Keratinocyte (primary cell): Measurements from ENCODE around the gene ITFG1. TPM values are rescaled to one million over a fixed set of nuclear protein-coding genes. Genes with fewer than 3 reads are reported as not detected.

Source experiments
- DNase-seq: peaks from one replicate; pipeline ENCODE4 v3.0.0-alpha.2; 2011; ENCODE audit warnings: low read depth, missing footprints, low spot score
- FAIRE-seq: peaks from 2 replicates; lab custom pipeline; 2011; peaks lifted over from hg19 to GRCh38; lab: Jason Lieb, UNC
- H2AFZ ChIP-seq: 2 replicates; pipeline ENCODE4 v1.6.0; 2012; ENCODE audit warnings: low read length, control low read depth, inconsistent platforms; ENCODE audit not compliant: control insufficient read depth
- H3K27ac ChIP-seq: 2 replicates; pipeline ENCODE4 v1.5.1; 2011; ENCODE audit warnings: low read length; ENCODE audit not compliant: control insufficient read depth, insufficient read depth
- H3K27me3 ChIP-seq: 3 replicates; pipeline ENCODE4 v1.6.0; 2011; ENCODE audit warnings: low read length; ENCODE audit not compliant: control insufficient read depth, insufficient read depth; ENCODE audit errors: extremely low read depth
- H3K36me3 ChIP-seq, 2 experiments: 2 replicates in 1 of 2; 3 replicates in 1 of 2; pipeline ENCODE4 v1.5.1; 2011; ENCODE audit warnings: low read length in 2 of 2, mild to moderate bottlenecking in 1 of 2; ENCODE audit not compliant: control insufficient read depth in 2 of 2, insufficient read depth in 2 of 2; ENCODE audit errors: extremely low read depth in 1 of 2
- H3K4me1 ChIP-seq: 3 replicates; pipeline ENCODE4 v1.5.1; 2011; ENCODE audit warnings: low read length; ENCODE audit not compliant: control insufficient read depth, insufficient read depth; ENCODE audit errors: extremely low read depth
- H3K4me2 ChIP-seq: 3 replicates; pipeline ENCODE4 v1.6.0; 2011; ENCODE audit warnings: low read depth, low read length; ENCODE audit not compliant: control insufficient read depth, insufficient read depth; ENCODE audit errors: extremely low read depth
- H3K4me3 ChIP-seq, 3 experiments: fragments of 200-600 bp in 1 of 3; sonication (generic) in 1 of 3; 2 replicates in 2 of 3; 3 replicates in 1 of 3; pipeline ENCODE4 v1.5.1; 2011 to 2016; ENCODE audit warnings: low read length in 3 of 3, mild to moderate bottlenecking in 3 of 3, control low read depth in 2 of 3, inconsistent platforms in 1 of 3, low read depth in 1 of 3, mixed read lengths in 1 of 3, mixed run types in 1 of 3, moderate library complexity in 1 of 3; ENCODE audit not compliant: control insufficient read depth in 2 of 3, insufficient read depth in 2 of 3; ENCODE audit errors: extremely low read depth in 1 of 3
- H3K79me2 ChIP-seq: 2 replicates; pipeline ENCODE4 v1.6.0; 2012; ENCODE audit warnings: low read length; ENCODE audit not compliant: control insufficient read depth, insufficient read depth
- H3K9ac ChIP-seq: 3 replicates; pipeline ENCODE4 v1.6.0; 2011; ENCODE audit warnings: low read length; ENCODE audit not compliant: control insufficient read depth, insufficient read depth; ENCODE audit errors: extremely low read depth
- H3K9me1 ChIP-seq: 3 replicates; pipeline ENCODE4 v1.6.0; 2011; ENCODE audit warnings: low read length; ENCODE audit not compliant: control insufficient read depth, insufficient read depth; ENCODE audit errors: extremely low read depth
- H3K9me3 ChIP-seq: 2 replicates; pipeline ENCODE4 v1.5.1; 2012; ENCODE audit warnings: low read depth, low read length; ENCODE audit not compliant: control insufficient read depth
- H4K20me1 ChIP-seq: 3 replicates; pipeline ENCODE4 v1.6.0; 2011; ENCODE audit warnings: low read length; ENCODE audit not compliant: control insufficient read depth, insufficient read depth; ENCODE audit errors: extremely low read depth
- CTCF ChIP-seq, 3 experiments: IDR thresholded peaks in 1 of 3; conservative IDR thresholded peaks in 1 of 3; optimal IDR thresholded peaks in 1 of 3; 2 replicates in 2 of 3; 3 replicates in 1 of 3; pipeline versions ENCODE3 to v1.5.1; 2011; ENCODE audit warnings: low read length in 3 of 3, mild to moderate bottlenecking in 3 of 3, moderate library complexity in 2 of 3, control low read depth in 1 of 3, inconsistent platforms in 1 of 3; ENCODE audit not compliant: insufficient read depth in 2 of 3; ENCODE audit errors: extremely low read depth in 1 of 3
- EZH2 ChIP-seq: IDR thresholded peaks from one replicate; pipeline ENCODE4 v1.6.1; 2012; ENCODE audit warnings: inconsistent platforms, mild to moderate bottlenecking, low read length, moderate library complexity
- dilution Hi-C: fragments of 300-500 bp; cut with MboI; formaldehyde crosslinking; loops from one replicate; pipeline ENCODE4 v1.7.0; 2020; ENCODE audit warnings: low sequenced_read_pairs; ENCODE audit not compliant: extremely low pct_ligation_motif_present
- polyA plus RNA-seq, 5 experiments: library from polyadenylated mRNA; depleted of rRNA in 3 of 5; stranded (reverse) in 3 of 5; stranded (forward) in 1 of 5; unstranded in 1 of 5; fragments of >200 nt; gene quantifications; 1 replicate in 1 of 5; 2 replicates in 3 of 5; 3 replicates in 1 of 5; pipeline versions ENCODE4 v1.2.1 to v1.2.3, GENCODE V29; 2011 to 2012; ENCODE audit warnings: missing spikeins in 2 of 5, low read depth in 1 of 5, low replicate concordance in 1 of 5

Gene ITFG1
- polyA plus RNA-seq, 1 donor (not counting 4 experiments of a cell fraction or from before 2014, with no cell fraction given), result 83.8 TPM

GRCh38 chr16:47413041-47413440, 47.8 kb downstream of the ITFG1 start:
- Histone ChIP-seq H3K4me2 (no peak overlapping the region), H3K79me2 (peaks cover 2% of the 10 kb centered on the region), H3K9me3 (no peaks in the 10 kb centered on the region), H3K9ac (no peak overlapping the region), H4K20me1 (no peaks in the 10 kb centered on the region), H3K27ac (no peak overlapping the region), H2AFZ (no peak overlapping the region), H3K27me3 (no peaks in the 10 kb centered on the region), H3K9me1 (no peaks in the 10 kb centered on the region), H3K4me1 (no peaks in the 10 kb centered on the region), H3K4me3 (no peak overlapping the region), H3K36me3 (peaks cover 0 to 3% of the 10 kb centered on the region in 2 experiments)
- TF ChIP-seq CTCF (optimal IDR thresholded peaks at IDR 0.05 in 1 of 3, IDR thresholded peaks at IDR 0.05 in 1 of 3, conservative IDR thresholded peaks at IDR 0.05 in 1 of 3; ENCODE audit: extremely low read depth in 1 of 3, insufficient read depth in 2 of 3, low read length in 3 of 3) (no peak), EZH2 (no peak)
- FAIRE-seq (no peak), DNase-seq (no peak)
- dilution Hi-C loops, result no loop called here

DNA sequence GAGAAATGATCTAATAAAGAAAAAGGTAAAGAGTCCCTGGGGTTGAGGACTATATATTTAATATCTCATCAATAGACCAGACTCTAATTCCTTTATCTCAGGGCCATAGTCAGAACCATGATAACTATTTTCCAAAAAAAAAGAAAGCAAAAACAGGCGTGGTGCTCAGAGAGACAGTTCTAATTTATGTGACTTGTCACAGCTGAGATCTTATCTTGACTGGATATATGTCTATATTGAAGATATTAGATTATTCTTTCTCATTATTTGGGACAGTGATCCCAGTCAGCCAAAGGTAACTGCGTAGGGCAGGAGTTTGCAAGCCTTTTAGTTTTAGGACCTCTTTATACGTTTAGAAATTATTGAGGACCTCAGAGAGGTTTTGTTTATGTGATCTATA, 52.4 kb downstream of the ITFG1 start:
- Histone ChIP-seq H3K27ac (no peak overlapping the region), H3K9ac (no peak overlapping the region), H3K9me1 (no peaks in the 10 kb centered on the region), H3K4me2 (no peak overlapping the region), H2AFZ (no peak overlapping the region), H3K4me1 (no peaks in the 10 kb centered on the region), H3K79me2 (peaks cover 2% of the 10 kb centered on the region), H3K9me3 (no peaks in the 10 kb centered on the region), H4K20me1 (no peaks in the 10 kb centered on the region), H3K4me3 (no peak overlapping the region), H3K36me3 (peaks cover 0 to 3% of the 10 kb centered on the region in 2 experiments), H3K27me3 (no peaks in the 10 kb centered on the region)
- dilution Hi-C loops, result no loop called here
- TF ChIP-seq CTCF (optimal IDR thresholded peaks at IDR 0.05 in 1 of 3, IDR thresholded peaks at IDR 0.05 in 1 of 3, conservative IDR thresholded peaks at IDR 0.05 in 1 of 3; ENCODE audit: extremely low read depth in 1 of 3, insufficient read depth in 2 of 3, low read length in 3 of 3) (no peak), EZH2 (no peak)
- no peak for FAIRE-seq
- DNase-seq, result no peak
